ENCODE data around the gene NCSTN. TPM values are rescaled to one million over a fixed set of nuclear protein-coding genes. Genes with fewer than 3 reads are reported as not detected.
A peak's percentile ranks its signal among the peaks of the same experiment; 100 is the strongest.
"Not testable (repeated sequence)": the region's sequence is repeated elsewhere in the genome, so short reads cannot be mapped to it uniquely, and the experiment has no call there.

The NCSTN gene
- total RNA-seq, 4 donors from 2014 or later = 37.2 to 64.9 (median 48.3) TPM

- TF ChIP-seq POLR2A (IDR thresholded peaks at IDR 0.05) = no peak
- no peak for TF ChIP-seq CTCF (IDR thresholded peaks at IDR 0.05)
Observed at GRCh38 chr1:160373696-160374095, 30.5 kb downstream of the NCSTN start.

GRCh38 chr1:160374306-160375110 is 31.3 kb downstream of the NCSTN start:
- no peak for DNase-seq (ENCODE audit: low spot score in 2 of 2)
- H3K4me3 ChIP-seq (ENCODE audit: low read depth, poor library complexity, severe bottlenecking) = no peak overlapping the region
- TF ChIP-seq POLR2A (IDR thresholded peaks at IDR 0.05) (no peak), CTCF (IDR thresholded peaks at IDR 0.05) (no peak)
- 54 to 57% methylated on average over 6 of the region's 6 CpGs for WGBS, 2 donors
- intact Hi-C loops (cut with DNase I; ENCODE audit: low total_unique reads) = no loop called here

More at GRCh38 chr1:160373696-160374095, 30.5 kb downstream of the NCSTN start:
- WGBS, 2 donors = 91 to 94% methylated on average over 4 of the region's 4 CpGs
- H3K4me3 ChIP-seq (ENCODE audit: low read depth, poor library complexity, severe bottlenecking) = no peak overlapping the region
- DNase-seq (ENCODE audit: low spot score in 2 of 2) = no peak
- intact Hi-C loops (cut with DNase I; ENCODE audit: low total_unique reads) = no loop called here

- H3K4me3 ChIP-seq (ENCODE audit: low read depth, poor library complexity, severe bottlenecking) = no peak overlapping the region
- TF ChIP-seq POLR2A (IDR thresholded peaks at IDR 0.05) (no peak), CTCF (IDR thresholded peaks at IDR 0.05) (no peak)
- WGBS, 2 donors = 34 to 35% methylated on average over 9 of the region's 9 CpGs
- intact Hi-C loops (cut with DNase I; ENCODE audit: low total_unique reads) = no loop called here
- peak in 1 of 2 donors; percentile 79 for DNase-seq (ENCODE audit: low spot score in 2 of 2)
Observed at GRCh38 chr1:160375788-160376524, 32.8 kb downstream of the NCSTN start.

GRCh38 chr1:160376525-160377131 is 33.4 kb downstream of the NCSTN start:
- DNase-seq (ENCODE audit: low spot score in 2 of 2) = no peak
- no peak overlapping the region for H3K4me3 ChIP-seq (ENCODE audit: low read depth, poor library complexity, severe bottlenecking)
- TF ChIP-seq CTCF (IDR thresholded peaks at IDR 0.05) (peak in 1 of 3 donors; percentile 90), POLR2A (IDR thresholded peaks at IDR 0.05) (no peak)
- 17 to 26% methylated on average over 5 of the region's 5 CpGs for WGBS, 2 donors
- intact Hi-C loops (cut with DNase I; ENCODE audit: low total_unique reads) = no loop called here

- no peak for TF ChIP-seq CTCF (IDR thresholded peaks at IDR 0.05)
- no peak for TF ChIP-seq POLR2A (IDR thresholded peaks at IDR 0.05)
- no peak overlapping the region for H3K4me3 ChIP-seq (ENCODE audit: low read depth, poor library complexity, severe bottlenecking)
- intact Hi-C loops (cut with DNase I; ENCODE audit: low total_unique reads) = no loop called here
- peak in 1 of 2 donors; percentile 53 for DNase-seq (ENCODE audit: low spot score in 2 of 2)
- 77 to 81% methylated on average over 7 of the region's 7 CpGs for WGBS, 2 donors
Observed at GRCh38 chr1:160377585-160378206, 34.5 kb downstream of the NCSTN start.

- H3K4me3 ChIP-seq (ENCODE audit: low read depth, poor library complexity, severe bottlenecking); DNase-seq (ENCODE audit: low spot score in 2 of 2); intact Hi-C loops (cut with DNase I; ENCODE audit: low total_unique reads): not testable (repeated sequence)
- WGBS, 2 donors = 96 to 98% methylated on average over 2 of the region's 2 CpGs
Observed at GRCh38 chr1:160384812-160385211, 41.6 kb downstream of the NCSTN start.

GRCh38 chr1:160388406-160388805 is 45.2 kb downstream of the NCSTN start:
- H3K4me3 ChIP-seq (ENCODE audit: low read depth, poor library complexity, severe bottlenecking); intact Hi-C loops (cut with DNase I; ENCODE audit: low total_unique reads); DNase-seq (ENCODE audit: low spot score in 2 of 2): not testable (repeated sequence)
- 78 to 84% methylated on average over 4 of the region's 4 CpGs for WGBS, 2 donors

Measured in lower leg skin (tissue), 4 donors.